T-helper 1 cell treated with Interleukin-12 subunit alpha and Interleukin-12 subunit beta and Interleukin-4 antibody, amounts not matched to agents 30 ng/mL and 1 ng/mL, for 36 hours (primary cell): Measurements from ENCODE around the gene EWSR1. TPM values are rescaled to one million over a fixed set of nuclear protein-coding genes. Genes with fewer than 3 reads are reported as not detected.

Experiments used
- total RNA-seq: library from RNA; stranded (reverse); gene quantifications from 2 replicates; pipeline ENCODE4 v1.2.3, GENCODE V29; 2022

The EWSR1 gene
- total RNA-seq, 1 donor from 2014 or later, result 397 TPM

Other genes with a start within 250 kb of the EWSR1 start
- not detected in 2 replicates for gene C22orf31, start 206.4 kb upstream of the EWSR1 start, total RNA-seq
- not detected in 2 replicates for gene KREMEN1, start 195.2 kb upstream of the EWSR1 start, total RNA-seq
- gene EMID1, start 62.4 kb upstream of the EWSR1 start, total RNA-seq, result not detected in 2 replicates
- 44.8 and 48.0 TPM in 2 replicates for gene RHBDD3, start 287 bp upstream of the EWSR1 start, total RNA-seq
- 2.7 TPM in 2 replicates for gene GAS2L1, start 38.4 kb downstream of the EWSR1 start, total RNA-seq
- 0.49 and 0.76 TPM in 2 replicates for gene RASL10A, start 47.4 kb downstream of the EWSR1 start, total RNA-seq
- gene AP1B1, start 120.3 kb downstream of the EWSR1 start, total RNA-seq, result 91.8 and 92.7 TPM in 2 replicates
- gene RFPL1, start 170.3 kb downstream of the EWSR1 start, total RNA-seq, result 0.15 TPM in 1 of 2 replicates, not detected in the other
- gene NEFH, start 211.9 kb downstream of the EWSR1 start, total RNA-seq, result 3.1 and 3.2 TPM in 2 replicates